NCI-H2196 (cell line): Measurements from ENCODE around the gene ZNF678.
"Not testable (repeated sequence)": the region's sequence is repeated elsewhere in the genome, so short reads cannot be mapped to it uniquely, and the experiment has no call there.

ENCODE experiments used
- DNase-seq: peaks from one replicate; lab custom pipeline; 2025; ENCODE audit not compliant: unreplicated experiment; lab: John Stamatoyannopoulos, UW

ZNF678 gene

DNA sequence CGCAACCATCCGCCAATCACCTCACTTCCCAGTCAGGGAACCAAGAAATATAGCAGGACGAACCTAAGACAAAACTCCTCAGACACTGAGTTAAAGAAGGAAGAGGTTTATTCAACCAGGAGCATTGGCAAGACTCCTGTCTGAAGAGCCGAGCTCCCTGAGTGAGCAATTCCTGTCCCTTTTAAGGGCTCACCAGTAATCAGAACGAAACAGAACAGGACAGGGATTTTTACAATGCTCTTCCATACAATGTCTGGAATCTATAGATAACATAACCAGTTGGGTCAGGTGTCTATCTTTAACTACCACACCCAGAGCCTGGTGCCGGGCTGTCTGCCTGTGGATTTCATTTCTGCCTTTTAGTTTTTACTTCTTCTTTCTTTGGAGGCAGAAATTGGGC is 32.9 kb downstream of the ZNF678 start:
- not testable (repeated sequence) for DNase-seq

DNA sequence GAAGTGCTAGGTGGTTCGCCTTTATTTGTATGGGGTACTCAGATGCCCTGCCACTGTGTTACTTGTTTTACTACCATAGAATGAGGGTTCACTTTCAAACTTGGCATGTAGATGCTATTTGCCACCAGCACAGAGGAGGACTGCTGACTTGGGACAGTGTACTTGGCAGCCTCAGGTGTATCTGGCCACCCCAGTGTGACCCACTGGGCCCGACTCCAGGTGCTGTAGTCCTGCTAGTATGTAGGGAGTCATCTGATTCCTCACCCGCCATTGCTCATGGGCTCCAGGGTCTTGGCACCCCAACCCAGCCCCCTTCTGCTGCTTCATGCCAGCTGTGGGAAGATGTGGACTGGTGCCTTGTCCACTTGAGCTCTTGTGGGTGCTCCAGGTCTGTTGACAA is 40.0 kb downstream of the ZNF678 start:
- DNase-seq: no peak

DNA sequence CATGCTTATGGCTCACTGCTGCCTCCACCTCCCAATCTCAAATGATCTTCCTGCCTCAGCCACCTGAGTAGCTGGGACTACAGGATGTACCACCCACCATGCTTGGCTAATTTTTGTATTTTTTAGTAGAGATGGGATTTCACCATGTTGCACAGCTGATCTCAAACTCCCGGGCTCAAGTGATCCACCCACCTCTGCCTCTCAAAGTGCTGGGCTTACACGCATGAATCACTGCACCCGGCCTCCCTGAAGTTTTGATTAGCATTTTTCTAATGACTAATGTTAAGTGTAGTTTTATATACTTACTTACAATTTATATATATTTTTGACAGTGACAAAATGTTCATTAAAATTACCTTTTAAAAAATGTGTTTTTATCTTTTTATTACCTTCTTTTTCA is 41.1 kb downstream of the ZNF678 start:
- no peak for DNase-seq

- not testable (repeated sequence) for DNase-seq
Measured at GRCh38 chr1:227606271-227606670, 42.9 kb downstream of the ZNF678 start.

- no peak for DNase-seq
Measured at GRCh38 chr1:227607336-227607898, 44.1 kb downstream of the ZNF678 start.

DNA sequence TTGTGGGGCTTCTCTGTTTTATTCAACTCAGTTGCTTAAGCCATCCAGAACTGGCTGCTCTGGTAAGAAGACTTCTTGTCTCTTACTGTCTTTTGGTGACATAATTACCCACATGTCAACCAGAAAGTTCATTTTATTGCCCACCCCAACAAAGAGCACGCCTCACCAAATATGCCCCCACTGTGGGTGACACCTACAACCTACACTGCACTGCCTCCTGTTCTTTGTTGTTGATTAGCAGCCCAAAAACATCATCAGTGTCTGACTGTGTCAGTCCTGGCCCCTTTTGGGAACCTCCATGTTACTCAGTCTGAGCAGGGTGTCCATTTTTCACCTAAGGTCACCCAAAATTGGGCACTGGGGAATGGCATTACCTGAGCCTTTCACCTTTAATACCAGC is 49.3 kb downstream of the ZNF678 start:
- no peak for DNase-seq

GRCh38 chr1:227613526-227613925 is 50.2 kb downstream of the ZNF678 start:
- DNase-seq: no peak

DNA sequence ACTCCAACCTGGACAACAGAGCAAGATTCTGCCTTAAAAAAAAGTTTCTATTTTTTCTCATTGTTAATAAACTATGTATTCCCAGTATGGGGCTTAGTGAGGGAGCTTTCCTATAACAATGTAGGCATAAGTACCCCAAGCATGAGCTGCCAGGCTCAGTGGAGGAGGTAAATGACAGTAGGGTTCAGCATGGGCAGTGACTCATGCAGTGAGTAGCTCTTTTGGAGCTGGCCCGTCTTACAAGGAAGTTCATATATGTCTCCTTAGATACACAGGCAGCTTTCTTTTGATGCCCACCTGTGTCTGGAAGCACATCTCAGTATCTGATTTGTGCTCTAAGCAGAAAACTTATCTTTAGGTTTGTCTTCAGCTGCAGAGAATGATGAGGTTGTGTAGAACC is 57.9 kb downstream of the ZNF678 start:
- DNase-seq: no peak

DNA sequence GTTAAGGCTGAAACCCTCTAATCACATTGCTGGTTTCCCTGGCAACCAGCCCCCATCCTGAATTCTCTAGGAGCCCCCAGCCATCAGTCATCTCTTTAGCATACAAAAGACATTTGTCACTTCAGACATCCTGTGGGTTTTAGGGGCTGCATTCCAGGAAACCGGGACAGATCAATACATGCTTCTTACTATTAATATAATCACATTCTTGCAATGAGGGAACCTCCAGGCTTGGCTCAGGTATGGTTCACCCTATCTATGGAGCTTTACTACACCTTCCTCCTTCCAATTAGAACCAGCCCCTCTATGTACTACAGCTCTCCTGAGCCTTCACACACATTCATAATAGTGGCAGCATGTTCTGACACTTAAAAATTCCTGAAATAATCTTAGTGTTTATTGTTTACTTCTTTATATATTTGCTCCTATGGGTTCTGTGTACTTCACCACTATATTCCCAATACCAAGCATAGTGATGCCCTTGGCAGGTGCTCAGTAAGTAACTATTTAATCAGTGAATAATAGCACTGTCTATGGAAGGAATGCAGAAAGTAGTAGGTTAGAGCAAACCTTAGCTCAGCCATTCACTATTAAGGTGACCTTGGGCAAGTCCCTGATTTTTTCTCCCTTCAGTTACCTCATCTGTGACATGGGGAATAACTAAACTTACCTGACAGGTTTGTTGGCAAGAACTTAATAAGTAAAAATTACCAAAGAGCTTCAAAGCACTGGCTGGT is 59.6 kb downstream of the ZNF678 start:
- no peak for DNase-seq

- DNase-seq: no peak
Measured at GRCh38 chr1:227632325-227632724, 69.0 kb downstream of the ZNF678 start.

- no peak for DNase-seq
Measured at GRCh38 chr1:227635596-227635995, 72.2 kb downstream of the ZNF678 start.

DNA sequence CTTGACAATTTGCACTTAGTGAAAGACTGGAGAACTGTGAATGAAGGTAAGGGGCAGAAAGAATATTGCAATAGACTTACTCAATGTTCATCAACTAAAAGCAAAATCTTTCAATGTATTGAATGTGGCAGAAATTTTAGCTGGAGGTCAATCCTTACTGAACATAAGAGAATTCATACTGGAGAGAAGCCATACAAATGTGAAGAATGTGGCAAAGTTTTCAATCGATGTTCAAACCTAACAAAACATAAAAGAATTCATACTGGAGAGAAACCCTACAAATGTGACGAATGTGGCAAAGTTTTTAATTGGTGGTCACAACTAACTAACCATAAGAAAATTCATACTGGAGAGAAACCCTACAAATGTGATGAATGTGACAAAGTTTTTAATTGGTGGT is 91.1 kb downstream of the ZNF678 start:
- no peak for DNase-seq

DNA sequence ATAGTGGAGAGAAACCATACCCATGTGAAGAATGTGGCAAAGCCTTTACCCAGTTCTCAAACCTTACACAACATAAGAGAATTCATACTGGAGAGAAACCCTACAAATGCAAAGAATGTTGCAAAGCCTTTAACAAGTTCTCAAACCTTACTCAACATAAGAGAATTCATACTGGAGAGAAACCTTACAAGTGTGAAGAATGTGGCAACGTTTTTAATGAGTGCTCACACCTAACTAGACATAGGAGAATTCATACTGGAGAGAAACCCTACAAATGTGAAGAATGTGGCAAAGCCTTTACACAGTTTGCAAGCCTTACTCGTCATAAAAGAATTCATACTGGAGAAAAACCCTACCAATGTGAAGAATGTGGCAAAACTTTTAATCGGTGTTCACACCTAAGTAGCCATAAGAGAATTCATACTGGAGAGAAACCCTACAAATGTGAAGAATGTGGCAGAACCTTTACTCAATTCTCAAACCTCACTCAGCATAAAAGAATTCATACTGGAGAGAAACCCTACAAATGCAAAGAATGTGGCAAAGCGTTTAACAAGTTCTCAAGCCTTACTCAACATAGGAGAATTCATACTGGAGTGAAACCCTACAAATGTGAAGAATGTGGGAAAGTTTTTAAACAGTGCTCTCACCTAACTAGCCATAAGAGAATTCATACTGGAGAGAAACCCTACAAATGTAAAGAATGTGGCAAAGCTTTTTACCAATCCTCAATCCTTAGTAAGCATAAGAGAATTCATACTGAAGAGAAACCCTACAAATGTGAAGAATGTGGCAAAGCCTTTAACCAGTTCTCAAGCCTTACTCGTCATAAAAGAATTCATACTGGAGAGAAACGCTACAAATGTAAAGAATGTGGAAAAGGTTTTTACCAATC is 91.7 kb downstream of the ZNF678 start:
- no peak for DNase-seq

DNA sequence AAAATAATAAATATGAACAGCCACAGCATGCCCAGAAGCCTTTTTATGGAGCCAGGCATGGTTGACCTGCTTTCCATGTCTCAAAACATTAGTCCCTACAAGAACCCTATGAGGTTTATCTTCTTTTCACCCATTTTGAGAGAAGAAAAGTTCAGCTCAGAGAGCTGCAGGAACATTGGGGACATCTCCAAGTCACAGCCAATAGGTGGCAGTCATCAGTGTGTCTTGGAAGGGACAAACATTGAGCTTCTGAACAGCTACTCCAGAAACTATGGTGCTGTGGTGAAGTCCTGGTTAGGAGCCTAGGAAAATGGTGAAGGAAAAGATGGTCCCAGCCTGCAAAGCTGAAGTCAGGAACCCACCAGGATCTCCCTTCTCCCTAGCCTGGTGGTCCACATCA is 98.1 kb downstream of the ZNF678 start:
- DNase-seq: no peak

GRCh38 chr1:227662933-227663332 is 99.6 kb downstream of the ZNF678 start:
- no peak for DNase-seq

- DNase-seq: no peak
Measured at GRCh38 chr1:227666286-227666685, 102.9 kb downstream of the ZNF678 start.

DNA sequence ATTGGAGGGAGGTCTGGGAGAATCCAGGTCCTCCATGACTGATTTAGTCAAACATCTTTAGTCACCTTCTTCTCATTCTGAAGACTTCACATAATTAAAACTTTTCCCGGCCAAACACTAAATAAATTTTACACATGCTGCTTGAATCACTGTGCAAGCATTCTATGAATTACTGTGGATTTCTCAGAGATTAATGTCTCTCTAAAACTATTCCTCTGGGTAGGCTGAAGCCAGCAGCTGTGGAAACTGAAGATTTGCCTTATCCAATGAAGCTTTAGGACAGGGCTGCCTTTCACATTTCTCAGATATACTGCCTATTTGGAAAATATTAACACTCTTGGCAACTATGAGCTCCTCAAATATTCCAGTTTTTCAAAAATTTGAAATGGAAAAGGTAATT is 110.1 kb downstream of the ZNF678 start:
- no peak for DNase-seq

GRCh38 chr1:227685807-227686206 is 122.5 kb downstream of the ZNF678 start:
- no peak for DNase-seq

GRCh38 chr1:227697321-227697864 is 134.0 kb downstream of the ZNF678 start:
- no peak for DNase-seq

DNA sequence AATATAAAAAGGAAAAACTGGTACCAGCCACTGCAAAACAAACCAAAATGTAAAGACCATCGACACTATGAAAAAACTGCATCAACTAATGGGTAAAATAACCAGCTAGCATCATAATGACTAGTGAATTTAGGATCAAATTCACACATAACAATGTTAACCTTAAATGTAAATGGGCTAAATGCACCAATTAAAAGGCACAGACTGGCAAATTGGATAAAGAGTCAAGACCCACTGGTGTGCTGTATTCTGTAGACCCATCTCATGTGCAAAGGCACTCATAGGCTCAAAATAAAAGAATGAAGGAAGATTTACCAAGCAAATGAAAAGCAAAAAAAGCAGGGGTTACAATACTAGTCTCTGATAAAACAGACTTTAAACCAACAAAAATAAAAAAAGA is 138.3 kb downstream of the ZNF678 start:
- not testable (repeated sequence) for DNase-seq

DNA sequence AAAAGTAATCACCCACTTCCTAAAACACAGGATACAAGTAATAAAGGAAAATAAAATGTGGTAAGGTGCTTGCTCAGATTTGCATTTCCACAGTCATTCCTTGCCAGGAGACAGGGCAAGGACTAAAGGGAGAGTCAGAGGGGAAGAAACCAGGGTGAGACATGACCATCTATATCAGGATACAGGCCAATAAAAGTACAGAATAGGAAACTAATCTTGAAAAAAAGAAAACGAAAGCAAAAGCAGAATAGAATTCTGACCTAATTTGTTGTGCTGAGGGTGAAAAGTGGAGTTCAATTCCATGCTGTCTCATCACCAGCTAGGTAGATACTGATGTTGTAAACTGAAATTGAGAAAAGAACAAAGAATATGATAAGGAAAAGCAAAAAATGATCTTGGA is 144.5 kb downstream of the ZNF678 start:
- no peak for DNase-seq

- no peak for DNase-seq
Measured at GRCh38 chr1:227709451-227709850, 146.1 kb downstream of the ZNF678 start.
